ENCODE measurements around the gene CNPY1. TPM values are rescaled to one million over a fixed set of nuclear protein-coding genes. Genes with fewer than 3 reads are reported as not detected.

CNPY1 gene
- total RNA-seq, 1 donor from 2014 or later, result not detected

- intact Hi-C loops (cut with DNase I), result no loop called here
- no peak for ATAC-seq
- no peak for DNase-seq (ENCODE audit: low spot score)
These were observed 3.1 kb downstream of the CNPY1 start for GRCh38 chr7:155543011-155543876.

- no peak for DNase-seq (ENCODE audit: low spot score)
- ATAC-seq, result no peak
- intact Hi-C loops (cut with DNase I), result no loop called here
These were observed 4.2 kb downstream of the CNPY1 start for GRCh38 chr7:155541986-155542675.

DNA sequence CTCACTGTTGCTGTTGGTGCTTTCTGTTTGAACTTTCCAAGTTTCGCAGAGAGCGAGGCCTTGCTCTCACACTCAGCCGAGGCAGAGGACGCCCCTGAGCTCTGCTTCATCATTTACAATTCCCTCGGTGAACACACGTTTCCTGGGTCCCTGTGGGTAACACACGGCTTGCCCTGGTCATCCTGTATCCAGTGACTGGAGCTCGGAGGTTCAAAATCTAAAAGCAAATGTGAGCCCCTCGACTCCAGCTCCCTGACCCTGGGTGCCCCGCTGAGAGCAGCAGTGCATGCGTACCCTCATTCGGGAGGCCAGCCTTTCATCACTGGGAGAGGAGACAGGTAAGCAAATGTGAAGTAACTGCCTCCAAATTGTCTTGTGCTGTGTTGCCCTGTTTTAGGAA, 5.8 kb downstream of the CNPY1 start:
- no peak for DNase-seq (ENCODE audit: low spot score)
- intact Hi-C loops (cut with DNase I), result no loop called here
- ATAC-seq, result no peak

DNA sequence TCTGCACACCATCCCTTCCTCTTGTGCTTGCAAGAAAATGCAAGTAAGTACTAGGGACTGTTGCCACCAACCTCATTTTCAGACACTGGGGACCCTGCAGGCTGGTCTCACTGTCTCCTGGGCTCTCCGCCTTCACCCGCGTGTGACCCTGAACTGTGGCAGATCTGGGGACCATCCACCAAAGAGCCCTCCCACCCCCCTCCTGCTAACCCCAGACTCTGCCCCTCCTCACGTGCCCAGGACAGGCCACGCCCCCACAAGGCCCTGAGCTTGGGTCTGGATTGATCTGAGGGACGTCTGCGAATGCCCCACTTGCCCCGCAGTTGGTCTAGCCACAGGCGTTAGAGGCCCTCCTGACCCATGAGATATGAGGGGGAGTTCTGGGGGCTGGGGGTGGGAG, 8.1 kb downstream of the CNPY1 start:
- ATAC-seq (no peak), DNase-seq (ENCODE audit: low spot score) (no peak)
- intact Hi-C loops (cut with DNase I), result no loop called here

DNA sequence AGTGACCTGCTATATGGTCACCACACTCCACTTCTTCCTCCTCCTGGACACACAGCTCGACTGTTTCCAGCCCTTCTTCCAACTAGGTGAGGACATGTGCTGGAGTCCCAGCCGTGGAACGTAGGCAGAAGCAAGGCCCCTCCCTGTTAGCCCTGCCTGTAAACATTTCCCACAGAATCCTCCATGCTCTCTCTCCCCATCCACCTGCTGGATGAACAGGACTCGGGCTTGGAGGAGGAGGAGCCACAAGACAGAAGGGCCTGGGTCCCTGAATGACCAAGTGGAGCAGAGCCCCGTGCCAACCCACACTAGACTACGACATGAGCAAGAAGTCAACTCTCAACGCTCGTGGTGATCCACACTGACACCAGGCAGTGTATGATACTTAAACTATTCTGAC, 9.9 kb downstream of the CNPY1 start:
- DNase-seq (ENCODE audit: low spot score) (no peak), ATAC-seq (no peak)
- intact Hi-C loops (cut with DNase I), result no loop called here

GRCh38 chr7:155534691-155535090, 11.7 kb downstream of the CNPY1 start:
- no peak for DNase-seq (ENCODE audit: low spot score)
- intact Hi-C loops (cut with DNase I), result no loop called here

DNA sequence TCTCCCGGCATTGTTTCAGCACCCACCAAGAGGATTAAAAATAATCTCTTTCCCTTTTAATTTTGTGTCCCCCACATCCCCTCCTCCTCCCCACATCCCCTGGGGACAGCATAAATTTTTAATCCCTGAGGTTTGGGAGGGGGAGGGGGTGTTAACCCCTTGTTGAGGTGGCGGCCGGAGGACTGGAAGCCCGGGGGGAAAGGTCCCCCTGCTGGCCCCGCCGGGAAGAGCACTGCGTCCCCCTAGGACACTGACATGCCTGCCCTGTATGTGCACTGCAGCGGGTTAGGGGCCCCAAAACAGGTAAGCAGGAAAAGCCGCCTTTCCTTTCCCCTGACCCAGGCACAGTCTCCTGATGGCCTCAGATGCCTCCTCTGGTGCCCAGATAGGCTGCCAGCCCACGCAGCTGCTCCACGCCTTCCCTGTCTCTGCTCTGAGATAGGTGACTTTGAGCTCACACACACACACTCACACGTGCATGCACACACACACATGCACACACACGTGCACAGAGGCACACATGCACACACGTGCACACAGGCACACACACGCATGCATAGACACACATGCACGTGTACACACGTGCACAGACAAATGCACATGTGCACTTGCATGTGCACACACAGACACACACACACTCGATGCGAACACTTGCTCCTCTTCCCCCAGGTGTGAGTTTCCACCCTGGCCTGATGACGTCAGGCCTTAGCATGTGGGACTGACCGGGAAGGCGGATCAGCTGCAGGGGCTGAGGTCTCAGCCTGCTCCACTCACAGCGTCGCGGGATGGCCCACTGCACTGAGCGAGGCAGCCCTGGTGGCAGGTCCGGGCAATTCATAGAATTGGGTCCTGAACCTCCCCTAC, 12.3 kb downstream of the CNPY1 start:
- ATAC-seq, result no peak
- intact Hi-C loops (cut with DNase I), result no loop called here
- DNase-seq (ENCODE audit: low spot score), result no peak

More at GRCh38 chr7:155534691-155535090, 11.7 kb downstream of the CNPY1 start:
- no peak for ATAC-seq

GRCh38 chr7:155533120-155533826, 13.1 kb downstream of the CNPY1 start:
- ATAC-seq (no peak), DNase-seq (ENCODE audit: low spot score) (no peak)
- intact Hi-C loops (cut with DNase I), result no loop called here

DNA sequence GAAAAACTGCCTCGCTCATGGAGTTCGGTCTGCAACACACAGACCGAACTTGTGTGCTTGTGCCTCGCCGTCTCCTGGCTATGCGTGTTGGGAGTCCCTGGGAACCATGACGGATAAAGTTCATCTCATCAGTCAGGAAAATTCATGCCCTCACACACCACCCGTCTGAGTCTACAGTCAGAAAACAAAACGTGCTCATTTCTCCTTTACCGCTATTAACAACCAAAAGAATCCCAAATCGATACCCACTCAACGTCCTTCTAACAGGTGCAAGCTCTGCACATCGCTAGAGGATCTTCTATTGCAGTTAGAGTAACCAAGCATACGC, 13.6 kb downstream of the CNPY1 start:
- intact Hi-C loops (cut with DNase I), result no loop called here
- DNase-seq (ENCODE audit: low spot score) (no peak), ATAC-seq (no peak)

- DNase-seq (ENCODE audit: low spot score) (no peak), ATAC-seq (no peak)
- intact Hi-C loops (cut with DNase I), result no loop called here
These were observed 14.7 kb downstream of the CNPY1 start for GRCh38 chr7:155531681-155532080.

DNA sequence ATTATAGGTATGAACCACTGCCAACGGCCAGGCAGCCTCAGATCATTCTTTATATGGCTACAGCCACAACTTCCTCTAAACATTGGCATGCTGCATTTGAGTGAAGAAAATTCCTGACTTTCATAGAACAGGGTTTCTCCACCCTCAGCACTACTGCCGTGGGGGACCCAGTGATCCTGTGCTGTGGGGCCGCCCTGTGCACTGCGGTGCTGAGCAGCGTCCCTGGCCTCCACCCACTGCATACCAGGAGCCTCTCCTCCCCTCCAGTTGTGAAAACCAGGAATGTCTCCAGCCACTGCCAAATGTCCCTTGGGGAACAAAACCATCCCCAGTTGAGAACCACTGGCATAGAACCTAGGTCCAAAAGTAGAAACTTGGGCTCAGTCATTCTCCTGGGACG, 15.8 kb downstream of the CNPY1 start:
- intact Hi-C loops (cut with DNase I), result no loop called here
- DNase-seq (ENCODE audit: low spot score) (no peak), ATAC-seq (no peak)

- ATAC-seq (no peak), DNase-seq (ENCODE audit: low spot score) (no peak)
- intact Hi-C loops (cut with DNase I), result no loop called here
These were observed 16.5 kb downstream of the CNPY1 start for GRCh38 chr7:155529845-155530244.

GRCh38 chr7:155529346-155529745, 17.0 kb downstream of the CNPY1 start:
- intact Hi-C loops (cut with DNase I), result no loop called here
- DNase-seq (ENCODE audit: low spot score) (no peak), ATAC-seq (no peak)

- intact Hi-C loops (cut with DNase I), result no loop called here
- ATAC-seq (no peak), DNase-seq (ENCODE audit: low spot score) (no peak)
These were observed 18.7 kb downstream of the CNPY1 start for GRCh38 chr7:155527664-155528063.

- ATAC-seq (no peak), DNase-seq (ENCODE audit: low spot score) (no peak)
- intact Hi-C loops (cut with DNase I), result no loop called here
These were observed 20.1 kb downstream of the CNPY1 start for GRCh38 chr7:155526225-155526624.

GRCh38 chr7:155524018-155524556, 22.3 kb downstream of the CNPY1 start:
- intact Hi-C loops (cut with DNase I), result no loop called here
- ATAC-seq, result no peak
- no peak for DNase-seq (ENCODE audit: low spot score)

GRCh38 chr7:155523168-155523675, 23.1 kb downstream of the CNPY1 start:
- intact Hi-C loops (cut with DNase I), result no loop called here
- ATAC-seq (no peak), DNase-seq (ENCODE audit: low spot score) (no peak)

- ATAC-seq, result no peak
- DNase-seq (ENCODE audit: low spot score), result no peak
- intact Hi-C loops (cut with DNase I), result no loop called here
These were observed 24.5 kb downstream of the CNPY1 start for GRCh38 chr7:155521743-155522398.
